Superior temporal gyrus (tissue), 1 donor: ENCODE results near the gene EXOSC2.

ENCODE experiments used
- DNase-seq: peaks from one replicate; pipeline ENCODE4 v3.0.0-alpha.2; 2016; ENCODE audit errors: extremely low spot score

Gene EXOSC2, protein sequence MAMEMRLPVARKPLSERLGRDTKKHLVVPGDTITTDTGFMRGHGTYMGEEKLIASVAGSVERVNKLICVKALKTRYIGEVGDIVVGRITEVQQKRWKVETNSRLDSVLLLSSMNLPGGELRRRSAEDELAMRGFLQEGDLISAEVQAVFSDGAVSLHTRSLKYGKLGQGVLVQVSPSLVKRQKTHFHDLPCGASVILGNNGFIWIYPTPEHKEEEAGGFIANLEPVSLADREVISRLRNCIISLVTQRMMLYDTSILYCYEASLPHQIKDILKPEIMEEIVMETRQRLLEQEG

DNA sequence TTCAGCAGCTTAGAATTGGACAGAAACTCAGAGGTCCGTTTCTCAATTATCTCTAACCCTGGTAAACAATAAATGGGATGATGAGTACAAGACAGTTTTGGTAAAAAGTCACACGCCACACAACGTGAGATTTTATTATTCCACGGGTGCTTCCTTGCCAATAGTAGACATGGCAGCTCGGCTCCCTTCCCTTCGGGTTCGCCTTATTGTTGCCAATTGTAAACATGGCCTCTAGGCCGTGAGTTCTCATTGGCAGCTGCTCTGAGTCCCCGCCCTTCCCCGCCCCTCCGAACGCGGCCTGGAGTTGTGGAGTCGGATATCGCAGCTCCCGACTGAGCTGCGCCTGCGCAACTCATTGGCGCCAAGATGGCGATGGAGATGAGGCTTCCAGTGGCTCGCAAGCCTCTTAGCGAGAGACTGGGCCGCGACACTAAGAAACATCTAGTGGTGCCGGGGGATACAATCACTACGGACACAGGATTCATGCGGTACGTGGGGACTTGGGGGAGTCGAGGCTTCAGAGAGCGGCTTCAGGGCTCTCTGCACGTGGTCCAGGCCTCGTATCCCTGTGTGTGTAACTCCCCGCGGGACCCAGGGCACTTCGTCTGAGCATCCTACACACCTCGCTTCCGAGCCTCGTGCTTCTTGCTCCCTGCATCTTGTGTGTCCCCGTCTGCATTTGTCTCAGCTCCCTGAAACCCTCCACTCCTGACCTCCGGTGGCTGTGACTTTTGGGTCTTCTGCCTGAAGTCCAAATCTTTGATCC is at the start of gene EXOSC2:
Gene EXOSC2, plus strand, starts transcription at position 355 of the 766 bp plus-strand sequence. Its CDS starts 12 bp downstream, at position 367.
- DNase-seq = peak; percentile 98

DNA sequence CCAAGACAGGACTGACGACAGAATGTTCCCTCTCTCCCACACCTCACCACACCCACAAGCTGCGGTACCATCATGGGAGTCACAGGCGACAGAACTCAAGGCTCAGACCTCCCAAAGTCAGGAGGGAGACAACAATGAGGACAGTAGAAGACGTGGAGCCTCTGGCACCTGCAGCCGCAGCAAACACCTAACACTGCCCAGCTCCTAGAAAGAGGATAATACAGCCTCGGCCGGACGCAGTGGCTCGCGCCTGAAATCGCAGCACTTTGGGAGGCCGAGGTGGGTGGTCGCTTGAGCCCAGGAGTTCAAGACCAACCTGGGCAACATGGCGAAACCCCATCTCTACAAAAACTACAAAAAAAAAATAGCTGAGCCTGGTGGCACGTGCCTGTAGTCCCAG is 42.4 kb upstream of the EXOSC2 start:
- DNase-seq = no peak

DNA sequence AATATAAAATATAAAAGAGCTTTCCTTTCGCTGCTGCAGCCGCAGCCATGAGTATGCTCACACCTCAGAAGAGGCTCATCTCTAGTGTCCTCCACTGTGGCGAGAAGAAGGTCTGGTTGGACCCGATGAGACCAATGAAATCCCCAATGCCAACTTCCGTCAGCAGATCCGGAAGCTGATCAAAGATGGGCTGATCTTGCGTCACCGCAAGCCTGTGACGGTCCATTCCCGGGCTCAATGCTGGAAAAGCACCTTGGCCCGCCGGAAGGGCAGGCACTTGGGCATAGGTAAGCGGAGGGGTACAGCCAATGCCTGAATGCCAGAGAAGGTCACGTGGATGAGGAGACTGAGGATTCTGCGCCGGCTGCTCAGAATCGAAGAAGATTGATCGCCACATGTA is 41.8 kb upstream of the EXOSC2 start:
- DNase-seq = no peak

DNA sequence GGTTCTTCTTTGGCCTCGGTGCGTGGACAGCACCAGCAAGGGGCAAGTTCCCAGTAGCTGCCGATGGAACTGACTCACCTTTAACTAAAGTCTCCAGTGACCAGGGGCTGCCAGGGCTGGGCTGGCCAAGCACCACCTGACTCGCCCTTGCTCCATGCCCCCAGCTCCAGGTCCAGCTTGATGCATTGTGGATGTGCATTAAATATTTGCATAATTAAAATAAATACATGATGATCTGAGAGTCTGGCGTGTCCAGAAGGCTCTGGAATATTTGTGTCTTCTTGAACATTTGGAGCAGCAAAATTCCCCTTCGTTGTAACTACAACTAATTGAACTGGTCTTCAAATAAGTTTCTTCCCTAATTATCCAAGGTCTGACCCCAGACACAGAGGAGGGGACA is 38.7 kb upstream of the EXOSC2 start:
- no peak for DNase-seq

DNA sequence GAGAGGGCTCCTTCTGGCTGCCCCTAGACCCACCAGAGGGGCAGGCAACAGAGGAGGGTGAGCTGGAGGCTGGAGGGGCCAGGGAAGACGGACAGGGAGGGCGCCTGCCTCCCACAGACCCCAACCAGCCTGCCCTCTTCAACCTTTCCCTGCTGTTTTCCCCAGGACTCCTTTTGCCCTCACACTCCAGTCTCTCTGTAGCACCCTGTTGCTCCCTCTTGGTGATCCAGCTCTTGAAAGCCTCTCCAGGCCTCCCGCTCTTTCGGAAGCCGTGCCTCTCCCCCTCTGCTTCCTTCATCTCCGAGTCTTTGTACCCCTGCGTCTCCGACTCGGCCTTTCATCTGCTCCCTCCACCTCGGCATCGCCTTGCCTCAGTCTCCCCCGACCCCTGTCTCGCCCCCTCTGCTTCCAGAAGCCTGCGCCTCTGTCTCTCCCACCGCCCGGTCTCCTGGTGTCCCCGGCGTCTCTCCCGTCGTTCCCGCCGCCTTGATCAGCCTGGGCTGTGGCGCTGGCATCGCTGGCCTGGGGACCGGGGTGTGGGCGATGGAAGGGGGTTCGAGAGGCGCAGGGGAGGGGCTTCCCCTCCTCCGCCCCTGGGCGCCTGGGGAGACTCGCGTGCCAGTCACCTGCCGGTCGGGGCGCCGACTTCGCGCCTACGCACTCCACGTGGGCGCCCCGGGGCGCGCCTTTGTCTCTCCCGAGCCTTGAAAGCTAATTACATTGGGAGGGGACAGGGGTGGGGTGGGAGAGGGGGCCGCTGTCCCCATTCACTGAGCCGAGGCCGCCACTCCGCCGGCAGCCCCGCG is 34.5 kb upstream of the EXOSC2 start:
- DNase-seq = no peak

DNA sequence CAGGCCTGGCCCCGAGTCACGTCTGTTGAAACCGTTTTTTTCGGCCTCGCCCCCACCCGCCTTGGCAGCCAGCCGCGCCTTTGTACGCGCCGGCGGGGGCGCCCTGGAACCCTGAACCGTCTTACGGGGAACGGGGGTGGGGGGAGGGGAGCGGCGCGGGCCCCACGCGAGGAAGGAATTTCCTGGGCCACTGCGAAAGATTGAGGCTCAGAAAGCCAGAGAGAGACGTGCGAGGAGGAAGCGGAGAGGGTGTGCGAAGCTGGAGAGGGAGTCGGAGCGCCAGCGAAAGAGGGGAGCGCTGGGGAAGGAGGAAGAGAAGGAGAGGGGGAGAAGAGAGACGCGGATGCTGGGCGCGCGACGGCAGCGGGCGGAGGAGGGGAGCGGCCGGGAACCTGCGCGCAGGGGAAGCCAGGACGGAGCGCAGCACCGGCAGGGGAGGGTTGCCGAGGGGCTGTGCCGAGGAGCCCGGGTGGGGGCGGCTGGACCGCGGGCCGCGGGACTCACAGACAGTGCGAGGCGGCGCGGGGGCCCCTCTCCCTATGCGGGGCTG is 33.8 kb upstream of the EXOSC2 start:
- no peak for DNase-seq

DNA sequence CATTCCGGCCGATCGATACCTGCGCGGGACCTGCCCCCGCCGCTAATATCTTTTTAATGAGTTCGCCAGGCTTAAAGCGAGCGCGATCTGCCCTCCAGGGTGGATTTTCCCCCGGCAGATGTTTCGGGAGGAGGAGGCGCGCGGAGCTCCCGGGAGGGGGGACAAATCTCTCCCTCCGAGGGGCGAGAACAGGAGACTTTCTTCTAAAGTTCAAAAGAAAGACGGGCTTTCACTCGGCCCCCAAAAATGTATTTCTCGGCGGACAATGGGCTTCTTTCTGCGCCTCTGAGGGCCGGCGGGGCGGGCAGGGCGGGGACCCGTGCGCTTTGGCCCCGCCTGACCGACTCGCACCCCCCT is 33.3 kb upstream of the EXOSC2 start:
- no peak for DNase-seq

DNA sequence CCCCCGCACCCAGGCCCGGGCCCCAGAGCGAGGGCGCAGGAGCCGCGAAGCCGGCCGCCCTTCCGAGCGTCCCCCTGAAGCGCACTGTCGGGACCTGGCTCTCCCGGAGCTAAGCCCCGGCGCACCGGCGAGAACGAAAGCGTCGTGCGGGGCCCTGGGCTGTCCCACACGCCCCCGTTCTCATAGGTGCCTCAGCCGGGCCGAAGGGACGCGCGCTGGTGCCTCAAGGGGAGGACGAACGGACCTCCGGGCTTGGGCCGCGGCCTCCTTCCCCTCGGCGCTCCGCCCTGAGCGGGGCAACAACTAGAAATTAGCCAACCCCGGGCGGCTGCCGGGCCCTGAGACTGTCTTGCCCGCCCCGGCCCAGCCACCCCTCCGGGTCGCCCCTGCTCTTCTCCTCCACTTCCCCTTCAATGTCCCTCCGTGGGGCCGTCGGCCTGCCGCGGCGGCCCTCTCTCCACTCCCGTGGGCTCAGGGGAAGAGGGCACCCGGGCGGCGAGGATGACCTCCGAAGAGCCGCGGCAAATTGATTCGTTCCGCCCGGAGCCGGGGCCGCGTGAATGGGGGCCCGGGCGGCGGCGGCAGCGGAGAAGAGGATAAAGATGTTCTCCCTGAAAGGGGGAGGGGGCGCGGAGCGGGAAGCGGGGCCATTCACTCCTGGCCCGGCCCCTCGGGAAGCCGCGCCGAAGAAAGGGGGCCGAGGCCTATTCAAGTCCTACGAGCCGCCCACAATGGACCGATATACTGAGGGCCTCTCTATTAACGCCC is 32.7 kb upstream of the EXOSC2 start:
- DNase-seq = no peak

DNA sequence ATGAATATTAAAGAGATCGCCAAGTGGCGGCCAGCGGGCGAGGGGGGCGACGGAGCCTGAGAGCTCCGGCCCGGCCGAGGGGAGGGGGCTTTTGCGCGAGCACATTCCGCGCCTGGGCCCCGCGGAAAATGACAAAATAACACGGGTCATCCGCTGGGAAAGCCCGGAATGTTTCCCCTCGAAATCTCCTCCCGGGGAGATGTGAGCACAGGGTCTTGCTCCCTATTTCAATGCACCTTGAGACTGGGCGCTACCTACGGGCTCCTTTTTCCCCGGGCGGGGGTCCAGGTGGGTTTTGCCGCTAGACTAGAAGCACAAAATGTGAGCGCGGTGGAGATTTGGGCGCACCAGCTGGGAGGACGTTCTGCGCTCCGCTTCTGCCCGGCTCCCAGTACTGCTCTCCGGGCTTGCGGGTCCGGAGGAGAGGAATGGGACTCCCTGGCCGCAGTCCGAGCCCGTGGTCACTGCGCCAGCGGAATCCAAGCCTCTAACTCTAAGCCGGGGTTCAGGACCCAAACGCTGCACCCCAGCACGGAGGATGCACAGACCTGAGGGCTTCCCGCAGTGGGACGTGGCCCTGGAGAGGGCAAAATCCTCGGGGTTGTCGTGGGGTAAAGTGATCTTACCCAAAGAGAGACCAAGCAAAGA is 32.0 kb upstream of the EXOSC2 start:
- DNase-seq = no peak

DNA sequence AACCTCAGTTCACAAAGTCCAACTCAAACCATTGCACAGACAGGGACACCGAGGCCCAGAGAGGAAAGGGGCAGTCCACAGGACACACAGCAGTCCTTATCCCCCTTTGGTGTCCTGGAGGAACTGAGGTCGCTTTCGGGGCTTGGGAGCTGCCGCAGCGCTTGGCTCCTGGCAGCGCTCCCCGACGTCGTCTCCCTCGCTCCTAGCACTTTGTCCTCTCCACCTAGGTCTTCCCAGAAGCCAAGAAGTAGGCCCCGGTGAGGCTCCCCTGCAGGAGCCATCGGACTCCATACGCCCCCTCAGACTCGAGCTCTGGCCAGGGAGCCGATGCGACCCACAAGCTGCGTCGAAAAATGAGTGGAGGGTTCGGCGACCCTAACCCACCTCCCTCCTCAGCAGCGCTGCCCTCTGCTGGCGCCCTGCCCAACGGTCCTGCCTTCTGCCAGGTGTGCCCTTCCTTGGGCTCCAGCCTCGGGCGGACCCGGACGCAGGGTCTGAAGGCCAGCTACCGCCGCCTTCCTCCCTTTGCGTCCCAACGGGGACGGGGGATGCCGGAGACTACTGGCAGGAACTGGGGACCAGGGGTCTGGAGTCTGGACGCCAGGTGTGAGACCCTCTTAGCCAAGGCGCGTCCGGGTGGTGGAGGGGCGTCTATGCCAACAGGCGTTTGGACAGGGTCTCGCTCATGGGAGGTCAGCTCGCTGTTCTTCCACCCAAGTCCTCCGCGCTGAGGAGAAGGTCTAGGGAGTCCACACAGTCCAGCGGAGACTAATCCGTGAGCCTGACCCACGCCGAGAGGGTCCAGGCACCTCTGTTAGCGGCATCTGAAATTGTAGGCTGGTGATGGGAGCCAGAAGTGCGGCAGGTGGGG is 31.2 kb upstream of the EXOSC2 start:
- no peak for DNase-seq

DNA sequence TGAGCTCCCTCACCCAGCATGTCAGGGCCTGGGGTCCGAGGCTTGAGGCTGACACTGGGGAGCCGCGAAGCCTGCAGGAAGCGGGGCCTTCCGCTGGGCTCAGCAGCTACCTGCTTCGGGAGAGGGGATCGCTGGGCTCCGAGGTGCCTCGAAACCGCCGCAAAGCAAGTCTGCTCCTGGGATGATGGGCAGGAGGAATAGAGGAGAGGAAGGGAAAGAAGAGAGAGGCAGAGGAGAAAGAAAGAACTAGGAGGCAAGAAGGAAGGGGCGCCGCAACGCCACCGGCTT is 30.7 kb upstream of the EXOSC2 start:
- no peak for DNase-seq

DNA sequence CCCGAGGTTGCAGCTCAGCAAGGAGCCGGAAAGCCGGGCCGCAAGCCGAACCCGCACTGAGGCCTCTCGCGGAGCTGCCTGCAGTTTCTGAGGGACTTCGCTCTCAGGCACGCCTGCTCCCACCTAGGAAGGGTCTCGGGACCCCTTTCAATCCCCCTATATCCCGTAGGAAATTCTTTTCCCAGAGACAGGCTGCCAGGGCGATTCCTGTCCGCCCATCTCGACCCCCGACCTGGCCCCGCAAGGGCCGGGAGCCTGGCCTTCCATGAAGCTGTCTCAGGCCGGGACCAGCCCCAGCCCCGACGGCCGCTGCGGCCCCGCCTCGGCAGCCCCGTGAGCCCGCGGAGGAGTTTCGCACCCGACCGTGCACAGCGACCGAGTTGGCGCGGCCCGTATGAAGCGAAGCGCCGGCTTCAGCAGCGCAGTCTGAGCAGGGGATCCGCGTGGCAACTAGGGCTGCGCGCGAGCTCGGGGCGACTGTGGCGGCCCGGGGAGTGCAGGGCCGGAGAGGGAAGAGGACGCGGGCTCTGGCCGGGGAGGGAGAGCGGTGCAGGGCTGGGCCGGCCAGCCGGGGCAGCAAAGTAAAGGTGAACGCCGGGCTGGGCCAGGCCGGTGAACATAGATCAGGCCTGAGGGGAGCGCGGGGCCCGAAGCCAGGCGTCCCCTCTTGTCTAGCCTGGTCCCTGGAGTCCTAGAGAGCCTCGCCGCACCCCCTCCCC is 30.2 kb upstream of the EXOSC2 start:
- no peak for DNase-seq

DNA sequence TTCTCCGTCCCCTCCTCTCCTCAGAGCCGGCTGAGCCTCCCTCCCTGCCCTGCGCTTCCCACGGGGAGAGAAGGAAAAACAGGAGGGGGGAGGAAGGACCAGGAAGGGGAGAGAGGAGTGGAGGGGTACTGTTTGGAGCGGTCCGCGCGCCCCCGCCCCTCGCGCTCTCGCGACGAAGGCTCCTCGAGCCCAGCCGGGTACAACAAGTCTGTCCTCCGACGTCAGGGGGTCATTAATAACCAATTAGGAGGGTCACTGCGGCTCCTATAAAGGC is 29.7 kb upstream of the EXOSC2 start:
- DNase-seq = no peak

DNA sequence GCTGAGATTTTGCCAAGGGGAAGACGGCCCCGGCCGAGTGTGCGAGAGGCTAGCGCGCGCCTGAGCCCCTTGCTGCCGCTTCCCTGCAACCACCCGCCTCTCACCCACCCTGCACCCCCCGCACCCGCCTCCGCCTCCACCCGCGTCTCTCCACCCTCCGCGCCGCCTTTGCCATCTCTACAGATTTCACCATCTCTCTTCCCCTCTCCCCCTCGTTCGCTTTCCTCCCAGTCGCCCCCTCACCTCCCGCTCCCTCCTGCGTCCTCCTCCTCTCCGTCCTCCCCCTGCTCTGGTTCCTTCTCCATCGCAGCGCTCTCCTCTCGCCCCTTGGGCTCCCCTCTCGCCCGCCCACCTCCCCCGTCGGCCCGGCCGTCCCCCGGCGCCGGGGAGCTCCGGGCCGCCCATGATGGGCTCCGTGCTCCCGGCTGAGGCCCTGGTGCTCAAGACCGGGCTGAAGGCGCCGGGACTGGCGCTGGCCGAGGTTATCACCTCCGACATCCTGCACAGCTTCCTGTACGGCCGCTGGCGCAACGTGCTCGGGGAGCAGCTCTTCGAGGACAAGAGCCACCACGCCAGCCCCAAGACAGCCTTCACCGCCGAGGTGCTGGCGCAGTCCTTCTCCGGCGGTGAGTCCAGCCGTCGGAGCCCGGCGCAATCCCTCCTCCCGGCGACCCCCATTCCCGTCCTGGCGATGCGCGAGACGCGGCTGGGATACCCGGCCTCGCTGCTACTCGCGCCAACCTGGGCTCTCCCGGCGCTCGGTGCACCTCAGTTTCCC is 29.1 kb upstream of the EXOSC2 start, which contains the start of gene PRDM12:
Gene PRDM12, plus strand, starts transcription at position 344 of the 778 bp plus-strand sequence. Its CDS starts 60 bp downstream, at position 404.
- no peak for DNase-seq

DNA sequence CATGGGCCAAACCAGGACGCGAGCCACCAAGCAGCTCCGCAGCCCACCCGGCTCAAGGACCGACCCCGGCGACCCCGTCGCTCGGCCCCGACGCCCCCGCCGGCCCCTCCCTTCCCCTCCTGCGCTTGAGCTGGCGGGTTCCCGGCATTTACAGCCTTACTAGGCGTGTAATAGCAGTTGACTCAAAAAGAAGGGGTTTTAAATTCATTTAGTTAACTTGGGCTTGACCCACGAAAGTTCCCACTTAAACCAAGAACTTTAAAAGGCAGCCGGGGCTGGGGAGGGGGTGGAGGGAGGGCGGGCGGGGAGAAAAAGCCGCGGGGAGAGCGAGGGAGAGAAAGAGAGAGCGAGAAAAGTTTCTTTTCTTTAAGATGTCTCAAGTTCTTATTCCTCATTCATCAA is 28.6 kb upstream of the EXOSC2 start:
- DNase-seq = no peak

DNA sequence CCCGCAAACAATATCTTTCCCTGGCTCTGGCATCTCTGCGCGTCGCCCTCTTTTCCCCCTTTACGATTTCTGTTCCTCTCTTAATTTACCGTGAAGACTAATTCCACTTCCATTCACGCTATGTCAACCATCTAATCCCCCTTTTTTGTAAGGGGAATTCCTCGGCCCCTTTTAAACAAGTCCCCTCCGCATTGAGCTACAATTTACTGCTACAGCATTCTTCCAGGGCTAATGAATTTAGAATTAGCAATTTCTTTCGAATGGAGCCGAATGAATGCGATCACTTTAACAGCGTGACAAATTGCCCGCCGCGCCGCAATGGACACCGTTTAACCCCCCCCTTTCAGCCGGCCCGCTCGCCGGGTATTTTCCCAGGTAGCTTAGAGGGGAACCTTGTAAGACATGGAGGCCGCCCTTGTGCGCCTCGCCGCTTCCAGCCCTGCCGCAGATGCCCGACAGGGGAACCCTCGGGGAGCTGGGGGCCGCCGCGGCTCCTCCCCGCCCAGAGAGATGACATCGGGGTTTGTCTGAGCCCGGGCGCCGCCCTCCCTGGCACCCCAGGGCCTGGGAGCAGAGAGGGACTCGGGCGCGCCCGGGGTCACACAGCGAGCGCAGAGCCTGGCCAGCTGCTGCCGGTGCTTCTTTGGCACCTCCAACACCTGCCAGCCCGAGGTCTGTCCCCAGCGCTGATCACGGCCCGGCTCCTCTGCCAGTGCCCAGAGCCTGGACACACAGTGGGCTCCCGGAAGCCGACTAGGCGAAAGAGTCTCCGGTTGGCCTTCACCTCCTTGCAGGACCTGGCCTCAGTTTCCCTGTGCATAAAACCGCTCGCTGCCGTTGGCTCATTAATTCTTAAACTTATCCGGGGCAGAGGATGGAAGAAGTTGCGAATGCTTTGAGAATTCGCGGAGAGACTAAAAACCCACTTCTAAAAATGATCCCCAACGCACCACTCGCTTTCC is 27.9 kb upstream of the EXOSC2 start:
- no peak for DNase-seq

DNA sequence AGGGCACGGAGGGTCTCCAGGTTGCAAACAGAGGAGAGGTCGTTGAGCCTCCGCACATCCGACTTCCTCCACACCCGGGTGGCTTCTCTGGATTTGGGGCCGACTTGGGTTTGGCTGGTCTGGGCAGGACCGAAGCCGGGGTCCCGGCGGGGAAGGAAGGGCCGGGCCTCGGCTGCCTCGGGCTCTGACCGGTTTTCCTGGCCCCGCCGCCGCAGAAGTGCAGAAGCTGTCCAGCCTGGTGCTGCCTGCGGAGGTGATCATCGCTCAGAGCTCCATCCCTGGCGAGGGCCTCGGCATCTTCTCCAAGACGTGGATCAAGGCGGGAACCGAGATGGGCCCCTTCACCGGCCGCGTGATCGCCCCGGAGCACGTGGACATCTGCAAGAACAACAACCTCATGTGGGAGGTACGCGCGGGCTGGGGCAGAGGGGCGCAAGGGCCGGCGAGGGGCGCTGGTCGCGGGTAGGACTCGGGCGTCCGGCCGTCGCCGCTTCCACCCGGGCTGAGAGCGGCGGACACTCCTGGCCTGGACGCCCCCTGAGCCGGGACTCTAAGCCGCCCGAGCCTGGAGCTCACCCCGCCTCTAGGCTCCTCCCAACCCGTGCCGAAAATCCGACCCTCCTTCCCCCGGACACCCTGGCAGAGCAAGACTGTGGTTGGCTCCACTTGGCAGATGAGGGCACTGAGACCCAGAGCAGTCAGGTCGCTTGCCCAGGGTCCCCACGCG is 27.0 kb upstream of the EXOSC2 start:
- DNase-seq = no peak
